Activated T-cell treated with anti-CD3 and anti-CD28 coated beads for 48 hours (primary cell): ENCODE results near the gene TAPT1.
"Not testable (repeated sequence)": the region's sequence is repeated elsewhere in the genome, so short reads cannot be mapped to it uniquely, and the experiment has no call there.

Source experiments
- DNase-seq: peaks from one replicate; pipeline ENCODE4 v3.0.0-alpha.2; 2020; ENCODE audit warnings: low read depth

The TAPT1 gene

GRCh38 chr4:16225863-16226815 lies at the start of gene TAPT1:
Gene TAPT1 (minus strand): TSS chr4:16226471. CDS start chr4:16226457, 14 bp downstream.
- peak; percentile 82 for DNase-seq

GRCh38 chr4:16271411-16271810 lies 45.1 kb upstream of the TAPT1 start:
- DNase-seq: no peak

- no peak for DNase-seq
These were observed 44.4 kb upstream of the TAPT1 start for GRCh38 chr4:16270454-16271328.

- not testable (repeated sequence) for DNase-seq
These were observed 43.6 kb upstream of the TAPT1 start for GRCh38 chr4:16269742-16270453.

GRCh38 chr4:16269240-16269639 lies 43.0 kb upstream of the TAPT1 start:
- DNase-seq: no peak

- no peak for DNase-seq
These were observed 42.0 kb upstream of the TAPT1 start for GRCh38 chr4:16268290-16268689.

- no peak for DNase-seq
These were observed 41.4 kb upstream of the TAPT1 start for GRCh38 chr4:16267639-16268038.

GRCh38 chr4:16265820-16266219 lies 39.5 kb upstream of the TAPT1 start:
- no peak for DNase-seq

- no peak for DNase-seq
These were observed 38.5 kb upstream of the TAPT1 start for GRCh38 chr4:16264798-16265197.

- no peak for DNase-seq
These were observed 36.8 kb upstream of the TAPT1 start for GRCh38 chr4:16263056-16263455.

GRCh38 chr4:16262188-16262587 lies 35.9 kb upstream of the TAPT1 start:
- DNase-seq: no peak

- no peak for DNase-seq
These were observed 35.1 kb upstream of the TAPT1 start for GRCh38 chr4:16261313-16261878.

GRCh38 chr4:16259889-16260246 lies 33.6 kb upstream of the TAPT1 start:
- DNase-seq: no peak

GRCh38 chr4:16259241-16259888 lies 33.1 kb upstream of the TAPT1 start:
- no peak for DNase-seq

- DNase-seq: no peak
These were observed 31.3 kb upstream of the TAPT1 start for GRCh38 chr4:16257611-16258010.

GRCh38 chr4:16256343-16256742 lies 30.1 kb upstream of the TAPT1 start:
- no peak for DNase-seq

GRCh38 chr4:16255730-16256129 lies 29.5 kb upstream of the TAPT1 start:
- no peak for DNase-seq

- DNase-seq: no peak
These were observed 27.1 kb upstream of the TAPT1 start for GRCh38 chr4:16253127-16253960.

GRCh38 chr4:16250661-16251365 lies 24.5 kb upstream of the TAPT1 start:
- no peak for DNase-seq

GRCh38 chr4:16248605-16249004 lies 22.3 kb upstream of the TAPT1 start:
- no peak for DNase-seq
